ENCODE results near the gene NR1H3. TPM values are rescaled to one million over a fixed set of nuclear protein-coding genes. Genes with fewer than 3 reads are reported as not detected.

Gene NR1H3
- total RNA-seq, 6 experiments from 2014 or later: 61.5 to 82.9 (median 67.3) TPM

DNA sequence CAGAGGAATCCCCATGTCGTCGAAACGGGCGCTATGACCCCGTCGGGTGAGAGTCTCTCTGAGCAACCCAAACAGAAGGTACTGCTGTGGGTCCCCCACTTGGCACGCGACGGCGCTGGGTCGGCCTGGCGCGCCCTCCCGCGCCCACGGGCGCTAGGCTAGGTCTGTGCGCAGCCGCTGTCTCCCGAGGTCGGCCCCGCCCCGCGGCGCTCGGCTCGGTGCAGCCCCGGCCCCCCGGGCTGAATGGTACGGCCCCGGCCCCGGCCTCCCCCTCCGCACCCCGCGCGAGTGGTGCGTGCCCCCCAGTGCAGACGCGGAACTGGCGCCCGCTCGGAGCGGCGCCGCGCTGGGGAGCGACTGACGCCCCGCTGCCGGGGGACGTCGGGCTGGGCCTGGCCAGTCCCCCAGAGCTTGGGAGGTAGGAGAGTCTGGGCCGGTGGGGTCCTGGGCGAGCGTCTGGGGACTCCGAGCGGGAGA, 12.1 kb downstream of the NR1H3 start, which contains the start of gene MADD:
Gene MADD (plus strand): TSS at position 305 of the 477 bp plus-strand sequence.
- DNase-seq (peak; percentile 91 to 92 (median 92)), ATAC-seq (peak; percentile 84 to 94 (median 88))
- no CpG with 5 or more reads among the region's 57 CpGs for WGBS (ENCODE audit: insufficient coverage, low coverage, low lambda C conversion rate, missing lambda C conversion rate)
- TF ChIP-seq, protein P1, sequence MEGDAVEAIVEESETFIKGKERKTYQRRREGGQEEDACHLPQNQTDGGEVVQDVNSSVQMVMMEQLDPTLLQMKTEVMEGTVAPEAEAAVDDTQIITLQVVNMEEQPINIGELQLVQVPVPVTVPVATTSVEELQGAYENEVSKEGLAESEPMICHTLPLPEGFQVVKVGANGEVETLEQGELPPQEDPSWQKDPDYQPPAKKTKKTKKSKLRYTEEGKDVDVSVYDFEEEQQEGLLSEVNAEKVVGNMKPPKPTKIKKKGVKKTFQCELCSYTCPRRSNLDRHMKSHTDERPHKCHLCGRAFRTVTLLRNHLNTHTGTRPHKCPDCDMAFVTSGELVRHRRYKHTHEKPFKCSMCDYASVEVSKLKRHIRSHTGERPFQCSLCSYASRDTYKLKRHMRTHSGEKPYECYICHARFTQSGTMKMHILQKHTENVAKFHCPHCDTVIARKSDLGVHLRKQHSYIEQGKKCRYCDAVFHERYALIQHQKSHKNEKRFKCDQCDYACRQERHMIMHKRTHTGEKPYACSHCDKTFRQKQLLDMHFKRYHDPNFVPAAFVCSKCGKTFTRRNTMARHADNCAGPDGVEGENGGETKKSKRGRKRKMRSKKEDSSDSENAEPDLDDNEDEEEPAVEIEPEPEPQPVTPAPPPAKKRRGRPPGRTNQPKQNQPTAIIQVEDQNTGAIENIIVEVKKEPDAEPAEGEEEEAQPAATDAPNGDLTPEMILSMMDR (IDR thresholded peaks at IDR 0.05): peak in 1 of 4 donors; percentile 6
- peak; percentile 76 for TF ChIP-seq POLR2A (IDR thresholded peaks at IDR 0.05)
- Histone ChIP-seq H3K36me3 (peaks cover 0 to 30% (median 4%) of the 10 kb centered on the region in 4 donors), H3K27ac (peak within 1 kb of the TSS; percentile 93 to 96 (median 95)), H3K4me1 (peaks cover 0 to 17% (median 7%) of the 10 kb centered on the region in 4 donors), H3K27me3 (no peaks in the 10 kb centered on the region), H3K4me3 (peak within 1 kb of the TSS; percentile 66 to 79 (median 77)), H3K9me3 (no peaks in the 10 kb centered on the region)
- intact Hi-C loops (cut with DNase I): loop anchor here (10.0 kb wide), 2 partner anchors 75 to 85 kb away; partner anchors contain the start of gene MYBPC3 (in 1 of the 2)

DNA sequence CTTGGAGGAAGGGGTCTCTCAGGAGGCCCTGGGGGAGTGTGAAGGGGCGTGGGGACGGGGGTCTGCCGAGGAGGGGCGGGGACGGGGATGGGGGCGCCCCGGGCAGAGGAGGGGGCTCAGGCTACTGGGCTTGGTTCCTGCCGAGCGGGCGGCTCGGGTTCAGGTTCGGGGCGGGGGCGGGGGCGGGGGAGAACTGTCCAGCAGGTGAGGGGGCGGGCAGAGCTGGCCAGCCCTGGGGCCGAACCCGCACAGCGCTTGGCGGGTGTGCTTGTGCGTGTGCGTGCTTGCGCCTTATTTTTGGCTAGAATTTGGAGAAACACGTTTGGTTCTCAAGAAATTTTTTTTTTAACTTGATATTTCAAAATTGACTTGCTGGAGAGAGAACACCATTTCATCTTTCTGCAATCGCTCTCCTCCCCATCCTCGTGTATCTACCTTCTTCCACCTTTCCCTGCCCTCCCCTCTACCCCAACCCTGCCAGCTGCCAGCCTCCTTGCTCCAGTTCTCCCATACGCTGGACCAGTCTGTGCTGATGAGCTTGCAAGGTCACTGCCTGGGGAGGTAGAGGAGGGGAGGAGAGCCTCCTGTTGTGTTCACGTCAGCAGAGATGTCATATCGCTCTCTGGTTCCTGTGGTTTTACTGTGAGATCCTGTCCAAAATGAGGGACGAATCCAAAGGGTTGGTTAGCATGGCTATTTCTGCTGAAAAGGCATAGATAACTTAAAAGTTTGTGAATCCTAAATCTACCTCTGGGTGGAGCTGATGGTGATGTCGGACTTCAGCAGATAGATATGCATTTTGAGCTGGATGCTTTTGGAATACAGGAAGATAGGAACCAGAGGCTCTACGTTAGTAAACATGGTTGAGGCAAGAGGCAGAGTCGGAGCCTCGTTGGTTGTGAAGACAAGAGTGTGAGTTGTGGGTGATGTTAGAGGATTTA, 12.8 kb downstream of the NR1H3 start:
- H3K4me3 ChIP-seq: peak overlapping the region; percentile 66 to 79 (median 77)
- H3K36me3 ChIP-seq: peaks cover 3 to 34% (median 11%) of the 10 kb centered on the region in 4 donors
- peak in 3 of 4 donors; percentile 1 to 6 (median 5) for ATAC-seq
- H3K27me3 ChIP-seq: no peaks in the 10 kb centered on the region
- 2% methylated on average over 24 of the region's 34 CpGs for whole genome bisulfite sequencing (ENCODE audit: insufficient coverage, low coverage, low lambda C conversion rate, missing lambda C conversion rate)
- intact Hi-C loops (cut with DNase I): loop anchor here in 1 of 2 donors (10.0 kb wide), 1 partner anchor 74 kb away; no protein-coding TSS in a partner anchor
- TF ChIP-seq POLR2A (IDR thresholded peaks at IDR 0.05): no peak
- TF ChIP-seq, protein P1 (IDR thresholded peaks at IDR 0.05): peak in 3 of 4 donors; percentile 13 to 19 (median 15)
- no peaks in the 10 kb centered on the region for H3K9me3 ChIP-seq
- peaks cover 0 to 17% (median 7%) of the 10 kb centered on the region in 4 donors for H3K4me1 ChIP-seq
- DNase-seq: peak in 1 of 3 donors; percentile 37
- peak overlapping the region; percentile 93 to 96 (median 95) for H3K27ac ChIP-seq

- no peak for DNase-seq
- Histone ChIP-seq H3K4me1 (peaks cover 0 to 17% (median 7%) of the 10 kb centered on the region in 4 donors), H3K36me3 (peaks cover 7 to 34% (median 16%) of the 10 kb centered on the region in 4 donors), H3K9me3 (no peaks in the 10 kb centered on the region), H3K27me3 (no peaks in the 10 kb centered on the region), H3K4me3 (no peak overlapping the region), H3K27ac (no peak overlapping the region)
- intact Hi-C loops (cut with DNase I): loop anchor here in 1 of 2 donors (10.0 kb wide), 1 partner anchor 73 kb away; no protein-coding TSS in a partner anchor
- 19% methylated on average over 2 of the region's 4 CpGs for WGBS (ENCODE audit: insufficient coverage, low coverage, low lambda C conversion rate, missing lambda C conversion rate)
- ATAC-seq: no peak
- TF ChIP-seq, protein P1 (IDR thresholded peaks at IDR 0.05): no peak
- TF ChIP-seq POLR2A (IDR thresholded peaks at IDR 0.05): no peak
These were observed 13.5 kb downstream of the NR1H3 start for GRCh38 chr11:47271328-47271727.

- TF ChIP-seq, protein P1 (IDR thresholded peaks at IDR 0.05): no peak
- intact Hi-C loops (cut with DNase I): loop anchor here in 1 of 2 donors (10.0 kb wide), 1 partner anchor 73 kb away; no protein-coding TSS in a partner anchor
- WGBS (ENCODE audit: insufficient coverage, low coverage, low lambda C conversion rate, missing lambda C conversion rate): 63% methylated on average over 9 of the region's 11 CpGs
- Histone ChIP-seq H3K4me1 (peaks cover 0 to 17% (median 7%) of the 10 kb centered on the region in 4 donors), H3K36me3 (peaks cover 10 to 34% (median 20%) of the 10 kb centered on the region in 4 donors), H3K4me3 (no peak overlapping the region), H3K27ac (no peak overlapping the region), H3K9me3 (no peaks in the 10 kb centered on the region), H3K27me3 (no peaks in the 10 kb centered on the region)
- DNase-seq: no peak
- ATAC-seq: no peak
These were observed 14.3 kb downstream of the NR1H3 start for GRCh38 chr11:47271961-47272661.

Data from right lobe of liver (tissue), 6 donors.